GM13976 (cell line): ENCODE data around the gene RIN1.

ENCODE experiments used
- DNase-seq: peaks from one replicate; pipeline ENCODE4 v3.0.0; 2012; ENCODE audit warnings: low spot score
- CTCF ChIP-seq: IDR thresholded peaks from 2 replicates; pipeline ENCODE4 v1.5.1; 2012; ENCODE audit warnings: borderline replicate concordance, mild to moderate bottlenecking; ENCODE audit not compliant: insufficient read depth; ENCODE audit errors: extremely low read depth, missing control alignments, control extremely low read depth
- in situ Hi-C: fragments of 300-500 bp; cut with MboI; formaldehyde crosslinking; loops from one replicate; pipeline ENCODE4 v1.12.0; 2022; ENCODE audit warnings: low sequenced_read_pairs, mixed read lengths, inconsistent platforms; ENCODE audit not compliant: unreplicated experiment

Gene RIN1

GRCh38 chr11:66332371-66333219, 3.6 kb downstream of the RIN1 start:
- in situ Hi-C loops = no loop called here
- no peak for DNase-seq
- TF ChIP-seq CTCF = no peak

GRCh38 chr11:66331542-66332370, 4.5 kb downstream of the RIN1 start:
- in situ Hi-C loops = no loop called here
- no peak for DNase-seq
- TF ChIP-seq CTCF = no peak

- DNase-seq = no peak
- in situ Hi-C loops = no loop called here
- no peak for TF ChIP-seq CTCF
These were observed 5.3 kb downstream of the RIN1 start for GRCh38 chr11:66330931-66331330.

GRCh38 chr11:66329165-66329673, 7.0 kb downstream of the RIN1 start:
- TF ChIP-seq CTCF = no peak
- in situ Hi-C loops = no loop called here
- DNase-seq = no peak

GRCh38 chr11:66328302-66329144, 7.7 kb downstream of the RIN1 start:
- peak; percentile 89 for DNase-seq
- in situ Hi-C loops = no loop called here
- TF ChIP-seq CTCF = peak; percentile 95

GRCh38 chr11:66328031-66328301, 8.3 kb downstream of the RIN1 start:
- no peak for DNase-seq
- in situ Hi-C loops = no loop called here
- TF ChIP-seq CTCF = no peak
